WTC11 (cell line): ENCODE data around the gene ADCY10. TPM values are rescaled to one million over a fixed set of nuclear protein-coding genes. Genes with fewer than 3 reads are reported as not detected.
A peak's percentile ranks its signal among the peaks of the same experiment; 100 is the strongest.

Experiments used
- ATAC-seq: fragments of 200-7000 bp; cut with Tn5 transposase; 2 replicates; pipeline ENCODE4 v1.10.0; 2021; ENCODE audit warnings: mild to moderate bottlenecking, moderate library complexity
- CTCF ChIA-PET: fragments of 300-600 bp; sonication (Branson Sonifier 250); formaldehyde crosslinking; loops from one replicate; lab custom pipeline; 2021; ENCODE audit warnings: antibody characterized with exemption; lab: Charles Lee
- POLR2A ChIA-PET: fragments of 350-600 bp; sonication (Branson Sonifier 250); formaldehyde crosslinking; loops from one replicate; lab custom pipeline; 2021; ENCODE audit warnings: antibody characterized with exemption; lab: Charles Lee
- DNase-seq: peaks from one replicate; pipeline ENCODE4 v3.0.0; 2021; ENCODE audit warnings: low spot score
- H3K27ac Mint-ChIP-seq: 2 replicates; pipeline ENCODE4 v1.8.0; 2021; ENCODE audit warnings: mixed read lengths
- H3K27me3 Mint-ChIP-seq: 2 replicates; pipeline ENCODE4 v1.8.0; 2021; ENCODE audit warnings: low read depth, mild to moderate bottlenecking, moderate library complexity, mixed read lengths
- H3K36me3 Mint-ChIP-seq: 2 replicates; pipeline ENCODE4 v1.8.0; 2021; ENCODE audit warnings: mixed read lengths
- H3K4me1 Mint-ChIP-seq: 2 replicates; pipeline ENCODE4 v1.8.0; 2022; ENCODE audit warnings: mixed read lengths
- H3K4me3 Mint-ChIP-seq: 2 replicates; pipeline ENCODE4 v1.8.0; 2021; ENCODE audit warnings: mild to moderate bottlenecking, moderate library complexity, mixed read lengths
- H3K9me3 Mint-ChIP-seq: 2 replicates; pipeline ENCODE4 v1.8.0; 2021; ENCODE audit warnings: mixed read lengths
- CBFB ChIP-seq: sonication (generic); formaldehyde crosslinking; IDR thresholded peaks from 2 replicates; pipeline ENCODE4 v1.8.1; 2022; ENCODE audit warnings: mild to moderate bottlenecking, low read depth, missing genetic modification reagents
- EMX1 ChIP-seq: fragments of 250-450 bp; sonication (Bioruptor Pico); IDR thresholded peaks from 2 replicates; pipeline ENCODE4 v1.8.0; 2021; ENCODE audit warnings: mild to moderate bottlenecking
- FOXJ3 ChIP-seq: sonication (generic); formaldehyde crosslinking; IDR thresholded peaks from 2 replicates; pipeline ENCODE4 v1.9.0; 2021; ENCODE audit warnings: missing genetic modification reagents, mild to moderate bottlenecking, borderline replicate concordance
- ZNF263 ChIP-seq: sonication (generic); formaldehyde crosslinking; IDR thresholded peaks from 2 replicates; pipeline ENCODE4 v1.8.1; 2022; ENCODE audit warnings: low read depth, mild to moderate bottlenecking, moderate library complexity, missing genetic modification reagents
- ZNF317 ChIP-seq: sonication (generic); formaldehyde crosslinking; IDR thresholded peaks from 2 replicates; pipeline ENCODE4 v1.8.1; 2023; ENCODE audit warnings: low read depth, mild to moderate bottlenecking, moderate library complexity, missing genetic modification reagents, borderline replicate concordance
- total RNA-seq: library from RNA; stranded (reverse); gene quantifications from 3 replicates; pipeline ENCODE4 v1.2.3, GENCODE V29; 2021
- TF ChIP-seq, protein P1 (sequence below): fragments of 250-450 bp; sonication (Bioruptor Pico); IDR thresholded peaks from 2 replicates; pipeline ENCODE4 v2.1.2; 2022; ENCODE audit warnings: mild to moderate bottlenecking, moderate library complexity
- TF ChIP-seq, protein P2 (sequence below): sonication (generic); formaldehyde crosslinking; IDR thresholded peaks from 2 replicates; pipeline ENCODE4 v1.8.0; 2022; ENCODE audit warnings: mild to moderate bottlenecking, missing genetic modification reagents
- TF ChIP-seq, protein P3 (sequence below): sonication (generic); formaldehyde crosslinking; IDR thresholded peaks from 2 replicates; pipeline ENCODE4 v1.8.1; 2022; ENCODE audit warnings: mild to moderate bottlenecking, missing genetic modification reagents, moderate library complexity, borderline replicate concordance
- TF ChIP-seq, protein P4 (sequence below): sonication (generic); formaldehyde crosslinking; IDR thresholded peaks from 2 replicates; pipeline ENCODE4 v1.8.1; 2023; ENCODE audit warnings: mild to moderate bottlenecking, missing genetic modification reagents, moderate library complexity
- TF ChIP-seq, protein P5 (sequence below): fragments of 200-600 bp; IDR thresholded peaks from 2 replicates; pipeline ENCODE4 v1.8.0; 2022; ENCODE audit warnings: antibody characterized with exemption
- TF ChIP-seq, protein P6 (sequence below): sonication (generic); formaldehyde crosslinking; IDR thresholded peaks from 2 replicates; pipeline ENCODE4 v1.8.1; 2022; ENCODE audit warnings: missing genetic modification reagents, borderline replicate concordance

Gene ADCY10
- total RNA-seq, 1 experiment from 2014 or later, result 0.07 TPM

DNA sequence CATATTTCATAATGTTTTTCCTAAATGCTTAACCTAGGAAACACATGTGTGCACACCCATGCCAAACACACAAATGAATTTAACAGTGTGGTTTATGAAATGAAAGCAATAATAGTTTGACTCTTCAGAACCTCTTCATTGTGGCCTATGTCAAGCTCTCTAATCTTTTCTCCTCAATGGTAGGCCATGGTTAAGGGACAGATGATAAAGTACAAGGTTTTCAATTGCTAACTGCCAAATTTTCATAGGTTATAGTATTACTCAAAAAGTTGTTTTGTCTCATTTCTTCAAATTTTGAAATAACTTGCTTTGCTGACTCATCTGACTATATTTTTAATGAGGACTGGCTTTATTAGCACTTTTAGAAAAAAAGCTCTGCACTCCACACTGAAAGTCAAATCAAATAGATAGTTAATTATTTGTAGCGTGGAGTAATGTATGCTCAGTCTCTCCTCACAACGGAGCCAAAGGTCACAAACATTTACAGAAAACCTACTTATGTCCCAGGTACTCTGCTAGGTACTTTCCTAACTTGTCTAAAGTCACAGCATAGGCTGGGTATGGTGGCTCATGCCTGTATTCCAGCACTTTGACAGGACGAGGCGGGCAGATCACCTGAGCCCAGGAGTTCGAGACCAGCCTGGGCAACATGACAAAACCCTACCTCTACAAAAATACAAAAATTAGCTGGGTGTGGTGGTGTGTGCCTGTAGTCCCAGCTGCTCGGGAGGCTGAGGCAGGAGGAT is 3.0 kb upstream of the ADCY10 start (continued):
- TF ChIP-seq, protein P1, sequence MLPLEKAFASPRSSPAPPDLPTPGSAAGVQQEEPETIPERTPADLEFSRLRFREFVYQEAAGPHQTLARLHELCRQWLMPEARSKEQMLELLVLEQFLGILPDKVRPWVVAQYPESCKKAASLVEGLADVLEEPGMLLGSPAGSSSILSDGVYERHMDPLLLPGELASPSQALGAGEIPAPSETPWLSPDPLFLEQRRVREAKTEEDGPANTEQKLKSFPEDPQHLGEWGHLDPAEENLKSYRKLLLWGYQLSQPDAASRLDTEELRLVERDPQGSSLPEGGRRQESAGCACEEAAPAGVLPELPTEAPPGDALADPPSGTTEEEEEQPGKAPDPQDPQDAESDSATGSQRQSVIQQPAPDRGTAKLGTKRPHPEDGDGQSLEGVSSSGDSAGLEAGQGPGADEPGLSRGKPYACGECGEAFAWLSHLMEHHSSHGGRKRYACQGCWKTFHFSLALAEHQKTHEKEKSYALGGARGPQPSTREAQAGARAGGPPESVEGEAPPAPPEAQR, result no peak
- no peak for TF ChIP-seq ZNF263 (CRISPR knock-in tag)
- TF ChIP-seq, all 79 proteins: peak for 0

DNA sequence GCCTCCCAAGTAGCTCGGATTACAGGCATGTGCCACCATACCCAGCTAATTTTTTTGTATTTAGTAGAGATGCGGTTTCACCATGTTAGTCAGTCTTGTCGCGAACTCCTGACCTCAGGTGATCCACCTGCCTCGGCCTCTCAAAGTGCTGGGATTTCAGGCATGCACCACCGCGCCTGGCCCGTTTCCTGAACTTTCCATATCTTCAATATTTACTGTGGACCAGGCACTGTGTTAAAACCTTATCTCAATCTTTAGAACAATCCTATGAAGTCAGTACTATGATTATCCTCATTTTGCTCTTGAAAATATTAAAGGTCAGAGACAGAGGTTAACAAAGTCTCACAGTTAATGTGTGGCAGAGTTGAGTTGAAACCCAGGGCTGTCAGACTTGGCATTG is 1.6 kb upstream of the ADCY10 start:
- H3K27me3 Mint-ChIP-seq, result no peaks in the 10 kb centered on the region
- TF ChIP-seq, protein P2, sequence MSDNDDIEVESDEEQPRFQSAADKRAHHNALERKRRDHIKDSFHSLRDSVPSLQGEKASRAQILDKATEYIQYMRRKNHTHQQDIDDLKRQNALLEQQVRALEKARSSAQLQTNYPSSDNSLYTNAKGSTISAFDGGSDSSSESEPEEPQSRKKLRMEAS, result no peak
- TF ChIP-seq, protein P3, sequence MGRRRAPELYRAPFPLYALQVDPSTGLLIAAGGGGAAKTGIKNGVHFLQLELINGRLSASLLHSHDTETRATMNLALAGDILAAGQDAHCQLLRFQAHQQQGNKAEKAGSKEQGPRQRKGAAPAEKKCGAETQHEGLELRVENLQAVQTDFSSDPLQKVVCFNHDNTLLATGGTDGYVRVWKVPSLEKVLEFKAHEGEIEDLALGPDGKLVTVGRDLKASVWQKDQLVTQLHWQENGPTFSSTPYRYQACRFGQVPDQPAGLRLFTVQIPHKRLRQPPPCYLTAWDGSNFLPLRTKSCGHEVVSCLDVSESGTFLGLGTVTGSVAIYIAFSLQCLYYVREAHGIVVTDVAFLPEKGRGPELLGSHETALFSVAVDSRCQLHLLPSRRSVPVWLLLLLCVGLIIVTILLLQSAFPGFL (CRISPR knock-in tag), result no peak
- TF ChIP-seq, protein P4, sequence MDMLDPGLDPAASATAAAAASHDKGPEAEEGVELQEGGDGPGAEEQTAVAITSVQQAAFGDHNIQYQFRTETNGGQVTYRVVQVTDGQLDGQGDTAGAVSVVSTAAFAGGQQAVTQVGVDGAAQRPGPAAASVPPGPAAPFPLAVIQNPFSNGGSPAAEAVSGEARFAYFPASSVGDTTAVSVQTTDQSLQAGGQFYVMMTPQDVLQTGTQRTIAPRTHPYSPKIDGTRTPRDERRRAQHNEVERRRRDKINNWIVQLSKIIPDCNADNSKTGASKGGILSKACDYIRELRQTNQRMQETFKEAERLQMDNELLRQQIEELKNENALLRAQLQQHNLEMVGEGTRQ (CRISPR knock-in tag), result no peak
- TF ChIP-seq, protein P5, sequence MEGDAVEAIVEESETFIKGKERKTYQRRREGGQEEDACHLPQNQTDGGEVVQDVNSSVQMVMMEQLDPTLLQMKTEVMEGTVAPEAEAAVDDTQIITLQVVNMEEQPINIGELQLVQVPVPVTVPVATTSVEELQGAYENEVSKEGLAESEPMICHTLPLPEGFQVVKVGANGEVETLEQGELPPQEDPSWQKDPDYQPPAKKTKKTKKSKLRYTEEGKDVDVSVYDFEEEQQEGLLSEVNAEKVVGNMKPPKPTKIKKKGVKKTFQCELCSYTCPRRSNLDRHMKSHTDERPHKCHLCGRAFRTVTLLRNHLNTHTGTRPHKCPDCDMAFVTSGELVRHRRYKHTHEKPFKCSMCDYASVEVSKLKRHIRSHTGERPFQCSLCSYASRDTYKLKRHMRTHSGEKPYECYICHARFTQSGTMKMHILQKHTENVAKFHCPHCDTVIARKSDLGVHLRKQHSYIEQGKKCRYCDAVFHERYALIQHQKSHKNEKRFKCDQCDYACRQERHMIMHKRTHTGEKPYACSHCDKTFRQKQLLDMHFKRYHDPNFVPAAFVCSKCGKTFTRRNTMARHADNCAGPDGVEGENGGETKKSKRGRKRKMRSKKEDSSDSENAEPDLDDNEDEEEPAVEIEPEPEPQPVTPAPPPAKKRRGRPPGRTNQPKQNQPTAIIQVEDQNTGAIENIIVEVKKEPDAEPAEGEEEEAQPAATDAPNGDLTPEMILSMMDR, result no peak
- TF ChIP-seq CBFB (CRISPR knock-in tag) (no peak), ZNF317 (CRISPR knock-in tag) (no peak), EMX1 (CRISPR knock-in tag) (no peak)
- TF ChIP-seq, all 79 proteins: peak for 0
- Mint-ChIP-seq H3K36me3 (peaks cover under 1% of the 10 kb centered on the region), H3K4me1 (peaks cover 32% of the 10 kb centered on the region), H3K27ac (no peak overlapping the region), H3K9me3 (peaks cover 4% of the 10 kb centered on the region), H3K4me3 (no peak overlapping the region)
- no peak for ATAC-seq
- CTCF ChIA-PET, result no interaction called here
- no peak for DNase-seq
- POLR2A ChIA-PET, result no interaction called here

DNA sequence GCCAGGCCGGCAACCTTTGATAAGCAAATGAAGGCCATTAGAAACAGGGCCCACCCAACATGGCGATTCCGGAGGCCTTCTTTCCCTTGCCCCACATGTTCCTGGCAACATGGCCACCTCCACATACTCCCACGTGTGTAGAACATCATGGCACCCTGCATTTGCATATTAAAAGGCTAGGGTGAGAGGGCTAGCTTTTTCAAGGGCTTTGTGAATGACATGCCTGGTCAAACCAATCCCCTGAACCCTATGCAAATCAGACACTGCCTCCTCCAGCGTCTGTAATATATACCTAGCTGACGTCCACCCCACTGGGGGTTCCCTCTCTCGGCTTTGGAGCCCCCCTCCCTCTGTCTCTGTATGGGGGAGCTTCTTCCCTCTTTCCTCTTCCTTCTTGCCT is 1.6 kb downstream of the ADCY10 start:
- peak; percentile 84 for ATAC-seq
- ChIA-PET POLR2A (interaction anchor here (3.3 kb wide), 1 partner anchor 23 kb away, joined by 14 read pairs; the partner anchor contains the start of gene DCAF6), CTCF (no interaction called here)
- Mint-ChIP-seq H3K27me3 (peaks cover 3% of the 10 kb centered on the region; the same call in 1 of the 2 replicates), H3K9me3 (peaks cover 29% of the 10 kb centered on the region), H3K4me3 (no peak overlapping the region), H3K27ac (no peak overlapping the region), H3K36me3 (peaks cover 23% of the 10 kb centered on the region), H3K4me1 (peaks cover 37% of the 10 kb centered on the region)
- TF ChIP-seq, protein P6, sequence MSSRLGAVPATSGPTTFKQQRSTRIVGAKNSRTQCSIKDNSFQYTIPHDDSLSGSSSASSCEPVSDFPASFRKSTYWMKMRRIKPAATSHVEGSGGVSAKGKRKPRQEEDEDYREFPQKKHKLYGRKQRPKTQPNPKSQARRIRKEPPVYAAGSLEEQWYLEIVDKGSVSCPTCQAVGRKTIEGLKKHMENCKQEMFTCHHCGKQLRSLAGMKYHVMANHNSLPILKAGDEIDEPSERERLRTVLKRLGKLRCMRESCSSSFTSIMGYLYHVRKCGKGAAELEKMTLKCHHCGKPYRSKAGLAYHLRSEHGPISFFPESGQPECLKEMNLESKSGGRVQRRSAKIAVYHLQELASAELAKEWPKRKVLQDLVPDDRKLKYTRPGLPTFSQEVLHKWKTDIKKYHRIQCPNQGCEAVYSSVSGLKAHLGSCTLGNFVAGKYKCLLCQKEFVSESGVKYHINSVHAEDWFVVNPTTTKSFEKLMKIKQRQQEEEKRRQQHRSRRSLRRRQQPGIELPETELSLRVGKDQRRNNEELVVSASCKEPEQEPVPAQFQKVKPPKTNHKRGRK (CRISPR knock-in tag), result no peak
- TF ChIP-seq, protein P2, result peak; percentile 47; the same call in 1 of the 2 replicates
- peak; percentile 24 for DNase-seq

DNA sequence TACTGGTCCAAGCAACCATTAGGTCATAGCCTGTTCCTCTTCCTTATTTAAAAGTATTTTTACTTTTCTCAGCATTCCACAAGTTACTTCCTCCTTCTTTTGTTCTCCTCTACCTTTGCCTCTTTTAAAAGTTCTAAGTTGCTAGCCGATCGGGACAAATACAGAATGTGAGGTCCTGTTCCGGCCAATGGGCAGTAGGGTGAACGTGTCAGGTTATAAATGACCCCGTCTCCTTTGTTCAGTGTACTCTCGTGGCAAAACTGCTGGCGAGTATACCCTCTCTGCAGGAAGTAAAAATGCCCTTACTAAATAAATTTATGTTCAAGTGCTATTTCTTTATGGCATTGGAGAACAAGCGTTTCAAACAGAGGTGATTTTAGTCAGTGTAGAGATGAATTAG is 2.5 kb downstream of the ADCY10 start:
- no peak overlapping the region for H3K4me3 Mint-ChIP-seq
- peaks cover 23% of the 10 kb centered on the region for H3K36me3 Mint-ChIP-seq
- ChIA-PET POLR2A (no interaction called here), CTCF (no interaction called here)
- no peak overlapping the region for H3K27ac Mint-ChIP-seq
- ATAC-seq (no peak), DNase-seq (no peak)
- H3K9me3 Mint-ChIP-seq, result peaks cover 29% of the 10 kb centered on the region
- H3K27me3 Mint-ChIP-seq, result peaks cover 3% of the 10 kb centered on the region; the same call in 1 of the 2 replicates
- H3K4me1 Mint-ChIP-seq, result peaks cover 37% of the 10 kb centered on the region
- TF ChIP-seq, protein P6 (CRISPR knock-in tag), result no peak
- TF ChIP-seq FOXJ3 (CRISPR knock-in tag), result no peak
- TF ChIP-seq, all 79 proteins: peak for 0
